Measurements from ENCODE around the gene FANCI.

Gene FANCI

GRCh38 chr15:89346516-89347231 is 102.9 kb downstream of the FANCI start:
- Mint-ChIP-seq H3K27ac (no peak overlapping the region), H3K9me3 (no peaks in the 10 kb centered on the region), H3K4me1 (peaks cover 11% of the 10 kb centered on the region), H3K36me3 (no peaks in the 10 kb centered on the region), H3K4me3 (no peak overlapping the region)
- DNase-seq (ENCODE audit: low spot score in 2 of 2) = no peak
- ATAC-seq = no peak

DNA sequence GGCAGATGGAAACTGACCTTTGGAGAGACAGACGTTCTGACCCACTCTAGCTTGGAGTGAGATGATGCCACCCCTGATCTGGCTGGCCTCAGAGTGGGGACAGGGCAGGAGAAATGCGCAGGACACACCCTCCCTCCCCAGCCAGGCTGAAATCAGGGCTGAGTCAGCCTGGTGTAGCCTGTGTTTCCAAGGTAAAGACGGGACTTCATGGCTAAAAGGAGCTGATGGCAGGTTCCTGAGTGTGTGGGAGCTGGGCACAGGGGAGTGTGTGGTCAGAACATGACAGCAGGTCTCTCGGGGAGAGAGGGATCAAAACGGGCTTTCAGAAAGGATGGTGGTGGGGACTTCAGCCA is 105.4 kb downstream of the FANCI start:
- DNase-seq (ENCODE audit: low spot score in 2 of 2) (no peak), ATAC-seq (peak; percentile 43)
- Mint-ChIP-seq H3K27ac (peak overlapping the region; percentile 45), H3K9me3 (no peaks in the 10 kb centered on the region), H3K36me3 (no peaks in the 10 kb centered on the region), H3K4me3 (no peak overlapping the region), H3K4me1 (peaks cover 11% of the 10 kb centered on the region)

GRCh38 chr15:89352476-89352875 is 108.7 kb downstream of the FANCI start:
- ATAC-seq = no peak
- no peak for DNase-seq (ENCODE audit: low spot score in 2 of 2)
- Mint-ChIP-seq H3K27ac (no peak overlapping the region), H3K4me1 (peaks cover 11% of the 10 kb centered on the region), H3K4me3 (no peak overlapping the region), H3K9me3 (no peaks in the 10 kb centered on the region), H3K36me3 (no peaks in the 10 kb centered on the region)

GRCh38 chr15:89353991-89354390 is 110.2 kb downstream of the FANCI start:
- Mint-ChIP-seq H3K36me3 (no peaks in the 10 kb centered on the region), H3K27ac (no peak overlapping the region), H3K4me3 (no peak overlapping the region), H3K9me3 (no peaks in the 10 kb centered on the region), H3K4me1 (peaks cover 6% of the 10 kb centered on the region)
- ATAC-seq (no peak), DNase-seq (ENCODE audit: low spot score in 2 of 2) (no peak)

- ATAC-seq = no peak
- no peaks in the 10 kb centered on the region for H3K36me3 Mint-ChIP-seq
- H3K4me1 Mint-ChIP-seq = peaks cover 18% of the 10 kb centered on the region
- H3K27ac Mint-ChIP-seq = no peak overlapping the region
- no peak overlapping the region for H3K4me3 Mint-ChIP-seq
- DNase-seq (ENCODE audit: low spot score in 2 of 2) = no peak
- H3K9me3 Mint-ChIP-seq = no peaks in the 10 kb centered on the region
Measured at GRCh38 chr15:89356634-89357298, 113.0 kb downstream of the FANCI start.

DNA sequence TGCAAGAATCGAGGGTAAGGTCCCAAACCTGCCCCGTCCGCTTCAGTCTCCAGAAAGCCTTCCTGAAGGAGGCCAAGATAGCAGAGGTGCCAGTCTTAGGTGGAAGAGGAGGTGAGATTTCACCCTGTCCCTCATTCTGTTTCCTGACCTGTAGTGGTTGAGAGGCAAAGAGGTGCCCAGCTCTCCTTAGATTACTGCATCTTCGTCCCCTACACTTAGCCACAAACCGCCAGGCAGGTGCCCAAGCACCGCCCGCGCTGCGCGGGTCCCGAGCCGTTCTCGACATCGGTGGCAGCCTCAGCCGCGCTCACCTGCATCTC is 114.6 kb downstream of the FANCI start:
- ATAC-seq = peak; percentile 1
- Mint-ChIP-seq H3K4me3 (peak overlapping the region; percentile 70), H3K4me1 (peaks cover 27% of the 10 kb centered on the region), H3K36me3 (no peaks in the 10 kb centered on the region), H3K27ac (peak overlapping the region; percentile 45), H3K9me3 (no peaks in the 10 kb centered on the region)
- no peak for DNase-seq (ENCODE audit: low spot score in 2 of 2)

DNA sequence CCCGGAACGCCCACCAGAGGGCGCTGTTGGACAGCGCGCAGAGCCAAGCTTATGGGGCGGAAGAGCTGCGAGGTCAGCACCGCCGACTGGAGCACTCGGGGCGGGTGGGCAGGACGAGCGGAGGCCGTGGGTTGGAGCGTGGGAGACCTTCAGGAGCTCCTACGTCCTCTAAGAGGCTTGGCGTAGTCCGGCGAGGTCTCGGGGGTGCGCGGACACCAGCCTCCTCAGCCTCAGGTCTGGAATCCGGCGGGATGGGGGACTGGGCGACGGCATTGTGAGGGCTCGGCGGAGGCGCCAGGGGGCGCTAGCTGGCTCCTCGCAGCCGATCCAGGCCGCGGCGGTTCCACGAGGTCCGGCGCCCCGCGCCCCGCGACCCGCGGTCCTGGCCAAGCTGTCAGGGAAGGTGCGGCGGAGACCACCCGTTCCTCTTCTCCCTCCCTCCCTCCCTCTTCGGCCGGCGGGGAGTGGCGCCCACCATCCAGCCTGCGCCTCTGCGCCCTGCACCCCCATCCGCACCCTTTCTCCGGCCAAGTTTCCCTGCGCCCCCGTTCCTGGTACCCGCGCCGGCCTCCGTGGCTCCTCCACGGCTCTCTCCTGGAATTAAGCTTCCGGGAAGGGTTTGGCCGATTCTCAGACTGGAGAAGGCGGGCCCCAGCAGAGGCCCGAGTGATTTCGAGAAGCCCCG is 115.1 kb downstream of the FANCI start:
- H3K27ac Mint-ChIP-seq = peak overlapping the region; percentile 45
- ATAC-seq = peak; percentile 91

GRCh38 chr15:89359471-89360293 is 115.9 kb downstream of the FANCI start:
- no peaks in the 10 kb centered on the region for H3K36me3 Mint-ChIP-seq
- no peak overlapping the region for H3K27ac Mint-ChIP-seq
- H3K4me1 Mint-ChIP-seq = peaks cover 28% of the 10 kb centered on the region
- ATAC-seq (no peak), DNase-seq (ENCODE audit: low spot score in 2 of 2) (no peak)
- peak overlapping the region; percentile 70 for H3K4me3 Mint-ChIP-seq
- H3K9me3 Mint-ChIP-seq = no peaks in the 10 kb centered on the region

More for the DNA sequence above, 115.1 kb downstream of the FANCI start:
- no peaks in the 10 kb centered on the region for H3K9me3 Mint-ChIP-seq
- peak overlapping the region; percentile 70 for H3K4me3 Mint-ChIP-seq
- H3K36me3 Mint-ChIP-seq = no peaks in the 10 kb centered on the region
- H3K4me1 Mint-ChIP-seq = peaks cover 28% of the 10 kb centered on the region
- peak; percentile 92 to 93 for DNase-seq (ENCODE audit: low spot score in 2 of 2)

DNA sequence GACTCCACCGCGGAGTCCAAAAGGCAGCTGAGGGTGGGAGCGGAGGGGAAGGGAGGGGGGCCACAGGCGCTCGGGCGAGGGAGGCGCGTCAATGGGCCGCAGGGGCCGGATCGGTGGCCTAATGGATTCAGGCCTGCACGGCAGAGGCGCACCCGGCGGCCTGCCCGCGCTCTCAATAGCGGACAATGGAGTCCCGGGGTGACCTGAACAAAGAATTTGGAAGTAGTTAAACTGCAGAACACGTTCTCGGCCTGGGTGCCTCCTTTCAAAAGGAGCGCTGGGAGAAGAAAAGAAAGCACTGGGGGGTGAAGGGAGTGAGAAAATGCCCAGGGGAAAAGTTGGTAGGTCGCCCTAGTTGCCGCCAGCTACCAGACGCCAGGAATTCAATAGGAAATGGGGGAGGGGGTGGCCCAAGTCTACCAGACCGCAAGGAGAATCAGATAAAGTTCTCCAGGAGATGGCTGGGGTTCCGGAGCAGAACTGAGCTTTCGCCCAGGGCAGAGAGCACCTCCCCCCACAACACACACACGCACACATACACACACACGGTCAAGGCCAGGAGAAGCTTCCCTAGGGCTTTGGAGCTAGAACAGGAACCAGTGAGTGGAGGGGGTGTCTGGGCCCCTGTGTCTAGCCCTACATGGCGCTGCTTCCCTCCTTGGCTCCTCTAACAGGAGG is 116.7 kb downstream of the FANCI start:
- H3K4me1 Mint-ChIP-seq = peaks cover 28% of the 10 kb centered on the region
- no peaks in the 10 kb centered on the region for H3K9me3 Mint-ChIP-seq
- ATAC-seq = no peak
- no peak overlapping the region for H3K27ac Mint-ChIP-seq
- H3K36me3 Mint-ChIP-seq = no peaks in the 10 kb centered on the region
- no peak for DNase-seq (ENCODE audit: low spot score in 2 of 2)
- H3K4me3 Mint-ChIP-seq = no peak overlapping the region

DNA sequence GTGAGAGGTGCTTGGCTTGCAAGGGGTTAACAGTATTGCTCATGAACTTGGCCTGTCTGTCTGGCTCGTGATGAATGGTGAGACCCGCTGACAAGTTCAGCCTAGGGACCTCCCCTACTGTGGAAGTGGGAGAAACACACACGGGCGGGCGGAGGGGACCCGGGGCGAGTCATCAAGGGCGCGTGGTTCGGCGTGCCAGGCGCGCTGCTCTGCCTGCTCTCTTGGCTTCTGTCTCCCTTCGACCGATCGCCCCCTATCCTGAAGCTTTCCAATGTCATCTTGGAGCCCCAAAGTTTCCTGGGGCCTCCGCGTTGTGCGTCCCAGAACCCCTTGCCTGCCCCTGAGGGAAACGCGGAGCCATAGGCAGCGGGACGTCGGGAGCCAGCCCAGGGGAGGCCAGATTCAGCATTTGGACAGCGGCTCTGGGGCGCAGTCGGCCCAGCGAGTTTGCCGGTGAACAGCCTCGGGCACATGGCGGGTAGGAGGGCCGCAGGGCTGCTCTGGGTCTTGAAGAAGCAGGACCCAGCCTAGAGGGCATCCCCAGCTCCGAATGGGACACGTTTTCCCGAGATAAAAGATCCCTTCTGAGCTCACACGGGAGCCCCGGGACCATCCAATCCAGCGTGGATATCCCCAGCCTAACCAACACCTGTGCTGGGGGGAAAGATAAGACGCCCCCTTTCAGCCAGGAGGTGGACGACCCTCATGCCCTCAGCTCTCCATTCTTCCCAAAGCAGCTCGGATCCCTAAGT is 117.8 kb downstream of the FANCI start:
- DNase-seq (ENCODE audit: low spot score in 2 of 2) (peak; percentile 50 to 77), ATAC-seq (peak; percentile 38)
- no peaks in the 10 kb centered on the region for H3K36me3 Mint-ChIP-seq
- no peaks in the 10 kb centered on the region for H3K9me3 Mint-ChIP-seq
- H3K27ac Mint-ChIP-seq = no peak overlapping the region
- H3K4me1 Mint-ChIP-seq = peaks cover 30% of the 10 kb centered on the region
- peak overlapping the region; percentile 21 for H3K4me3 Mint-ChIP-seq

DNA sequence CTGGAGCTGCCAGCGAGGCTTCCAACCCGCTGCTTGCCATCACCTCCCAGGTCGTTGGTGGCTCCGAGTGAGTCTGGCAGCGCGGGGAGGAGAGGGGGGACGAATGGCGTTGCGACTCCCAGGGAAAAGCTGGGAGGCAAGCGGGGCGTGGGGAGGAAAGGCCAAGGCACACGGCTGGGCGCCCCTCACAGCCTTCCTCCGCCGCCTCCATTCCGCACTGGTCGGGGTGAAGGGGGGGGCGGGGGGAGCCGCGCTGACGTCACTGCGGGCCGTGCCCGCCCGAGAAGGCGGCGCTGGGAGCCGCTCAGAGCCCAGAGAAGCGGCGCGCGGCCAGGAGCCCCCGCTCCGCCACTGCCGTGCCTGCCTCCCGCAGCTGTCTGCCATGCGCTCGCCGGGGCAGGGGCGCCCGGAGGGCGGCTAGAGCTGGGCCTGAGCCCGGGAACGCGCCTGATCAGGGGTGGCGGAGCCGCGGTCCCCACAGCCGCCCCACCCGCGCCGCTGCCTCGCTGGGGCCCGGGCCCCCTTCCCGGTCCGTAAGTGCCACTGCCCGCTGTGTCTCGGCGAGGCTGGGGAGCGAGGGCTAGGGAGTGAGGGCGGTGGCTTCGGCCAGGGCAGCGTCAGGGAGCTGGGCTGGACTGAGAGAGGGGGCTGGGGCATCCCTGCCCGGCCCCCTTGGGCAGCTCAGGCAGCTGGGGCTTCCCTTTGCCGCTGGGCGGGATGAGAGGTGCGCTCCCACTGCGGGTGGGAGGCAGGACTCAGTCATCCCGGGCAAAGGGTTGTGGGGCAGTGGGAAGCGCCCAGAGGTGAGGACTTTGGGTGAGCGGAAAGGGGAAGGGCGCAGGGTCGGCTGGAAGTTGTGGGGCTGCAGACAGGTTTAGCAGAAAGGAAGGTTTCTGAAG is 118.7 kb downstream of the FANCI start:
- no peak for DNase-seq (ENCODE audit: low spot score in 2 of 2)
- Mint-ChIP-seq H3K4me1 (peaks cover 39% of the 10 kb centered on the region), H3K27ac (no peak overlapping the region), H3K36me3 (no peaks in the 10 kb centered on the region), H3K9me3 (no peaks in the 10 kb centered on the region), H3K4me3 (peak overlapping the region; percentile 21)
- ATAC-seq = no peak

DNA sequence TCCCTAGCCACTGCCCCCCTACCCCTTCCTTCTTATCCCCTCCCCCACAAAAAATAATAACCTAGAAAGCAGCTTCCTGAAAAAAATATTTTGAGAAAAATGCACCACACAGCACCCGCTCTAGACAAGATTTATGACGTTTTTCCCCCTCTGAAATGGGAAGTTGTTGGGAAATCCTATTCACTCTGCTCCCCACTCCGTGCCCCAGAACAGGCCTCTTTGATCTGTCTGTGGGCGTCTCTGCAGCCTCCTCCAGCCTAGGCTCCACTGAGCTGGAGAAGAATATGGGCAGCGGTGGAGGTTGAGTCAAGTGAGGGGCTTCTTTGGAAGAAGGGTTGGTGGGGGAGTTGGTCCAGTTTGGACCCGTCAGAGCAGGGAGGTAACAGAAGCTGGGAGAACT is 119.4 kb downstream of the FANCI start:
- peaks cover 40% of the 10 kb centered on the region for H3K4me1 Mint-ChIP-seq
- peak overlapping the region; percentile 13 for H3K4me3 Mint-ChIP-seq
- no peaks in the 10 kb centered on the region for H3K9me3 Mint-ChIP-seq
- no peaks in the 10 kb centered on the region for H3K36me3 Mint-ChIP-seq
- DNase-seq (ENCODE audit: low spot score in 2 of 2) (no peak), ATAC-seq (no peak)
- no peak overlapping the region for H3K27ac Mint-ChIP-seq

DNA sequence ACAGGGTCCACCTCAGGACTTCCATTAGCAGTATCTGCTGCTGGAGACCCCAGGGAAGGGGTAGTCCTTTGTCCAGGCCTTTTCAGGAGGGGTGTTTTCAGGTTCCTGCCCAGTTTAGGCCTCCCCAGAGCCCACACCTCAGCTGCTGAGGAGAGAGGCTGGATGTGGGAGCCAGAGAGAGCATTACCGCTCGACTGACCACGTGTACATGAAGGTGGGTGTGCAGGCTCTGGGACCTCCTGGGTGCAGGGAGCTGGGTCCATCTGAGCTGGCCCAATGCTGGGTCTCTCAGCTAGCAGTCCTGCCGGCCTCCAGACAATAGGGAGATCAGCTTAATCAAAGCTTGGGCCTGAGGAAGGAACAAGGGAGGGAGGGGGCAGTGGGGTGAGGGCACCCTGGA is 120.0 kb downstream of the FANCI start:
- Mint-ChIP-seq H3K27ac (no peak overlapping the region), H3K4me1 (peaks cover 40% of the 10 kb centered on the region), H3K4me3 (no peak overlapping the region), H3K9me3 (no peaks in the 10 kb centered on the region), H3K36me3 (no peaks in the 10 kb centered on the region)
- DNase-seq (ENCODE audit: low spot score in 2 of 2) (no peak), ATAC-seq (no peak)

Data from stimulated activated effector memory CD8-positive, alpha-beta T cell treated with anti-CD3 and anti-CD28 coated beads, Interleukin-12 subunit alpha, Interleukin-12 subunit beta, amount 100 ng/mL, for 72 hours (primary cell).